CD8-positive, alpha-beta memory T cell (primary cell): ENCODE data around the gene ENHO. TPM values are rescaled to one million over a fixed set of nuclear protein-coding genes. Genes with fewer than 3 reads are reported as not detected.

Experiments used
- CTCF ChIA-PET: fragments of 350-600 bp; sonication (Branson Sonifier 250); formaldehyde crosslinking; loops from one replicate; lab custom pipeline; 2021; ENCODE audit warnings: antibody characterized with exemption; lab: Charles Lee
- POLR2A ChIA-PET: fragments of 350-600 bp; sonication (Branson Sonifier 250); formaldehyde crosslinking; loops from one replicate; lab custom pipeline; 2021; ENCODE audit warnings: antibody characterized with exemption; lab: Charles Lee
- DNase-seq, 5 donors: peaks; one replicate each; pipeline versions ENCODE4 v3.0.0 to v3.0.0-alpha.2; 2020 to 2022; ENCODE audit warnings: mixed read lengths in 1 of 5
- H3K27ac ChIP-seq: one replicate; pipeline ENCODE4 v1.7.0; 2013; ENCODE audit warnings: low read depth, mild to moderate bottlenecking, low read length, moderate library complexity
- H3K27me3 ChIP-seq: 2 replicates; pipeline ENCODE4 v1.7.0; 2013; ENCODE audit warnings: low read length, mild to moderate bottlenecking; ENCODE audit not compliant: insufficient read depth, poor library complexity, severe bottlenecking
- H3K36me3 ChIP-seq: 2 replicates; pipeline ENCODE4 v1.7.0; 2013; ENCODE audit warnings: mild to moderate bottlenecking, low read length, moderate library complexity; ENCODE audit not compliant: insufficient read depth
- H3K4me1 ChIP-seq: 2 replicates; pipeline ENCODE4 v1.7.0; 2013; ENCODE audit warnings: mild to moderate bottlenecking, low read length, moderate library complexity; ENCODE audit not compliant: insufficient read depth
- H3K4me3 ChIP-seq: 2 replicates; pipeline ENCODE4 v1.7.0; 2013; ENCODE audit warnings: mild to moderate bottlenecking, low read length
- H3K9me3 ChIP-seq: 2 replicates; pipeline ENCODE4 v1.7.0; 2013; ENCODE audit warnings: mild to moderate bottlenecking, low read length
- H3K27ac Mint-ChIP-seq, 8 donors: one replicate each; pipeline ENCODE4 v1.8.0; 2020 to 2021; ENCODE audit warnings: mixed read lengths in 8 of 8, mild to moderate bottlenecking in 6 of 8, inconsistent platforms in 3 of 8, moderate library complexity in 3 of 8
- H3K27me3 Mint-ChIP-seq, 2 donors: one replicate each; pipeline ENCODE4 v1.8.0; 2020 to 2021; ENCODE audit warnings: mixed read lengths in 2 of 2, mild to moderate bottlenecking in 1 of 2, moderate library complexity in 1 of 2
- H3K36me3 Mint-ChIP-seq, 3 donors: one replicate each; pipeline ENCODE4 v1.8.0; 2020 to 2021; ENCODE audit warnings: mixed read lengths in 3 of 3, inconsistent platforms in 1 of 3, mild to moderate bottlenecking in 1 of 3
- H3K4me1 Mint-ChIP-seq, 3 donors: one replicate each; pipeline ENCODE4 v1.8.0; 2020 to 2021; ENCODE audit warnings: mixed read lengths in 3 of 3, inconsistent platforms in 1 of 3, mild to moderate bottlenecking in 1 of 3
- H3K4me3 Mint-ChIP-seq, 7 donors: one replicate each; pipeline ENCODE4 v1.8.0; 2020 to 2021; ENCODE audit warnings: mixed read lengths in 7 of 7, mild to moderate bottlenecking in 6 of 7, moderate library complexity in 4 of 7, inconsistent platforms in 2 of 7
- H3K9me3 Mint-ChIP-seq, 5 donors: one replicate each; pipeline ENCODE4 v1.8.0; 2020 to 2022; ENCODE audit warnings: mixed read lengths in 5 of 5, mild to moderate bottlenecking in 3 of 5, moderate library complexity in 2 of 5, inconsistent platforms in 1 of 5
- polyA plus RNA-seq: library from polyadenylated mRNA; unstranded; fragments of 300-500 nt; fragmentation: Illumina TruSeq; gene quantifications from one replicate; pipeline ENCODE4 v1.2.3, GENCODE V29; 2021
- total RNA-seq, 2 experiments: library from RNA; stranded (reverse); gene quantifications; one replicate each; pipeline ENCODE4 v1.2.3, GENCODE V29; 2021

Gene ENHO
- total and polyA plus RNA-seq, 3 experiments from 2014 or later, result 0.35 to 0.39 TPM; not detected in 1

GRCh38 chr9:34549407-34549732 is 26.6 kb upstream of the ENHO start:
- no peak overlapping the region for H3K4me3 ChIP-seq
- no peaks in the 10 kb centered on the region for H3K36me3 ChIP-seq
- Mint-ChIP-seq H3K27ac (no peak overlapping the region), H3K9me3 (no peaks in the 10 kb centered on the region), H3K36me3 (no peaks in the 10 kb centered on the region), H3K4me1 (no peaks in the 10 kb centered on the region), H3K27me3 (peaks cover 8 to 23% of the 10 kb centered on the region in 2 donors), H3K4me3 (no peak overlapping the region)
- no peaks in the 10 kb centered on the region for H3K27me3 ChIP-seq
- no peaks in the 10 kb centered on the region for H3K9me3 ChIP-seq
- DNase-seq, result no peak
- no peak overlapping the region for H3K27ac ChIP-seq
- ChIA-PET CTCF (no interaction called here), POLR2A (no interaction called here)
- no peaks in the 10 kb centered on the region for H3K4me1 ChIP-seq

GRCh38 chr9:34547960-34548611 is 25.3 kb upstream of the ENHO start:
- DNase-seq, result no peak
- CTCF ChIA-PET, result interaction anchor here (0.6 kb wide), 2 partner anchors 43 to 53 kb away, joined by 3 to 4 read pairs; no protein-coding TSS in a partner anchor
- no peaks in the 10 kb centered on the region for H3K27me3 ChIP-seq
- H3K36me3 Mint-ChIP-seq, result no peaks in the 10 kb centered on the region
- POLR2A ChIA-PET, result no interaction called here
- H3K36me3 ChIP-seq, result no peaks in the 10 kb centered on the region
- no peak overlapping the region for H3K4me3 Mint-ChIP-seq
- H3K27ac ChIP-seq, result no peak overlapping the region
- H3K9me3 ChIP-seq, result no peaks in the 10 kb centered on the region
- H3K4me1 Mint-ChIP-seq, result no peaks in the 10 kb centered on the region
- H3K27ac Mint-ChIP-seq, result no peak overlapping the region
- peaks cover 8 to 18% of the 10 kb centered on the region in 2 donors for H3K27me3 Mint-ChIP-seq
- H3K9me3 Mint-ChIP-seq, result no peaks in the 10 kb centered on the region
- H3K4me1 ChIP-seq, result no peaks in the 10 kb centered on the region
- no peak overlapping the region for H3K4me3 ChIP-seq

GRCh38 chr9:34546834-34547827 is 24.3 kb upstream of the ENHO start:
- ChIA-PET POLR2A (no interaction called here), CTCF (interaction anchor here (0.5 to 1.6 kb wide), 2 partner anchors 45 to 89 kb away, joined by 3 to 4 read pairs; no protein-coding TSS in a partner anchor)
- no peaks in the 10 kb centered on the region for H3K4me1 ChIP-seq
- H3K9me3 ChIP-seq, result no peaks in the 10 kb centered on the region
- H3K9me3 Mint-ChIP-seq, result no peaks in the 10 kb centered on the region
- no peaks in the 10 kb centered on the region for H3K36me3 Mint-ChIP-seq
- H3K27me3 Mint-ChIP-seq, result peaks cover 8 to 18% of the 10 kb centered on the region in 2 donors
- H3K4me3 ChIP-seq, result no peak overlapping the region
- no peaks in the 10 kb centered on the region for H3K36me3 ChIP-seq
- H3K27me3 ChIP-seq, result no peaks in the 10 kb centered on the region
- peak in 3 of 5 donors; percentile 14 to 59 (median 15) for DNase-seq
- H3K27ac ChIP-seq, result no peak overlapping the region
- no peak overlapping the region for H3K4me3 Mint-ChIP-seq
- no peak overlapping the region for H3K27ac Mint-ChIP-seq
- H3K4me1 Mint-ChIP-seq, result no peaks in the 10 kb centered on the region

GRCh38 chr9:34546102-34546833 is 23.5 kb upstream of the ENHO start:
- Mint-ChIP-seq H3K36me3 (no peaks in the 10 kb centered on the region), H3K27me3 (peaks cover 5 to 18% of the 10 kb centered on the region in 2 donors), H3K27ac (no peak overlapping the region), H3K9me3 (no peaks in the 10 kb centered on the region), H3K4me1 (no peaks in the 10 kb centered on the region), H3K4me3 (no peak overlapping the region)
- H3K27ac ChIP-seq, result no peak overlapping the region
- ChIA-PET CTCF (interaction anchor here (1.6 kb wide), 1 partner anchor 46 kb away, joined by 4 read pairs; no protein-coding TSS in a partner anchor), POLR2A (no interaction called here)
- no peaks in the 10 kb centered on the region for H3K9me3 ChIP-seq
- H3K4me3 ChIP-seq, result no peak overlapping the region
- H3K27me3 ChIP-seq, result no peaks in the 10 kb centered on the region
- no peak for DNase-seq
- H3K4me1 ChIP-seq, result no peaks in the 10 kb centered on the region
- H3K36me3 ChIP-seq, result no peaks in the 10 kb centered on the region

GRCh38 chr9:34545497-34545896 is 22.7 kb upstream of the ENHO start:
- Mint-ChIP-seq H3K36me3 (no peaks in the 10 kb centered on the region), H3K9me3 (no peaks in the 10 kb centered on the region), H3K27me3 (peaks cover 7 to 18% of the 10 kb centered on the region in 2 donors), H3K4me1 (no peaks in the 10 kb centered on the region), H3K4me3 (no peak overlapping the region), H3K27ac (no peak overlapping the region)
- CTCF ChIA-PET, result no interaction called here
- POLR2A ChIA-PET, result no interaction called here
- no peak overlapping the region for H3K4me3 ChIP-seq
- H3K36me3 ChIP-seq, result no peaks in the 10 kb centered on the region
- no peak for DNase-seq
- no peak overlapping the region for H3K27ac ChIP-seq
- H3K27me3 ChIP-seq, result no peaks in the 10 kb centered on the region
- H3K9me3 ChIP-seq, result no peaks in the 10 kb centered on the region
- H3K4me1 ChIP-seq, result no peaks in the 10 kb centered on the region

- DNase-seq, result no peak
- Mint-ChIP-seq H3K27ac (no peak overlapping the region), H3K27me3 (peaks cover 11 to 21% of the 10 kb centered on the region in 2 donors), H3K4me1 (no peaks in the 10 kb centered on the region), H3K36me3 (peaks cover 0 to under 1% (median 0%) of the 10 kb centered on the region in 3 donors), H3K4me3 (no peak overlapping the region), H3K9me3 (no peaks in the 10 kb centered on the region)
- Histone ChIP-seq H3K27me3 (no peaks in the 10 kb centered on the region), H3K36me3 (no peaks in the 10 kb centered on the region), H3K9me3 (no peaks in the 10 kb centered on the region), H3K4me1 (no peaks in the 10 kb centered on the region), H3K4me3 (no peak overlapping the region), H3K27ac (no peak overlapping the region)
- ChIA-PET POLR2A (no interaction called here), CTCF (no interaction called here)
These were observed 21.2 kb upstream of the ENHO start for GRCh38 chr9:34544035-34544434.

- no peaks in the 10 kb centered on the region for H3K9me3 ChIP-seq
- H3K4me3 ChIP-seq, result no peak overlapping the region
- peaks cover 0 to 3% (median 0%) of the 10 kb centered on the region in 3 donors for H3K36me3 Mint-ChIP-seq
- H3K27ac ChIP-seq, result no peak overlapping the region
- H3K4me1 ChIP-seq, result no peaks in the 10 kb centered on the region
- no peak for DNase-seq
- H3K27me3 ChIP-seq, result no peaks in the 10 kb centered on the region
- H3K4me3 Mint-ChIP-seq, result no peak overlapping the region
- CTCF ChIA-PET, result no interaction called here
- H3K9me3 Mint-ChIP-seq, result no peaks in the 10 kb centered on the region
- H3K36me3 ChIP-seq, result no peaks in the 10 kb centered on the region
- H3K27me3 Mint-ChIP-seq, result peaks cover 14 to 23% of the 10 kb centered on the region in 2 donors
- no peaks in the 10 kb centered on the region for H3K4me1 Mint-ChIP-seq
- POLR2A ChIA-PET, result no interaction called here
- H3K27ac Mint-ChIP-seq, result no peak overlapping the region
These were observed 18.8 kb upstream of the ENHO start for GRCh38 chr9:34541540-34541939.
